Rectal smooth muscle tissue (tissue), 1 donor: ENCODE data around the gene SFXN3.

Source experiments
- H3K27ac ChIP-seq: one replicate; pipeline ENCODE4 v1.7.0; 2013; ENCODE audit warnings: low read depth, low read length, inconsistent platforms
- H3K27me3 ChIP-seq: one replicate; pipeline ENCODE4 v1.7.0; 2013; ENCODE audit warnings: low read length; ENCODE audit not compliant: control insufficient read depth, insufficient read depth
- H3K36me3 ChIP-seq: one replicate; pipeline ENCODE4 v1.7.0; 2013; ENCODE audit warnings: low read length; ENCODE audit not compliant: control insufficient read depth, insufficient read depth
- H3K4me1 ChIP-seq: one replicate; pipeline ENCODE4 v1.7.0; 2013; ENCODE audit warnings: low read length; ENCODE audit not compliant: control insufficient read depth, insufficient read depth
- H3K4me3 ChIP-seq: one replicate; pipeline ENCODE4 v1.7.0; 2013; ENCODE audit warnings: low read length
- H3K9ac ChIP-seq: one replicate; pipeline ENCODE4 v1.7.0; 2013; ENCODE audit warnings: low read length

Gene SFXN3

DNA sequence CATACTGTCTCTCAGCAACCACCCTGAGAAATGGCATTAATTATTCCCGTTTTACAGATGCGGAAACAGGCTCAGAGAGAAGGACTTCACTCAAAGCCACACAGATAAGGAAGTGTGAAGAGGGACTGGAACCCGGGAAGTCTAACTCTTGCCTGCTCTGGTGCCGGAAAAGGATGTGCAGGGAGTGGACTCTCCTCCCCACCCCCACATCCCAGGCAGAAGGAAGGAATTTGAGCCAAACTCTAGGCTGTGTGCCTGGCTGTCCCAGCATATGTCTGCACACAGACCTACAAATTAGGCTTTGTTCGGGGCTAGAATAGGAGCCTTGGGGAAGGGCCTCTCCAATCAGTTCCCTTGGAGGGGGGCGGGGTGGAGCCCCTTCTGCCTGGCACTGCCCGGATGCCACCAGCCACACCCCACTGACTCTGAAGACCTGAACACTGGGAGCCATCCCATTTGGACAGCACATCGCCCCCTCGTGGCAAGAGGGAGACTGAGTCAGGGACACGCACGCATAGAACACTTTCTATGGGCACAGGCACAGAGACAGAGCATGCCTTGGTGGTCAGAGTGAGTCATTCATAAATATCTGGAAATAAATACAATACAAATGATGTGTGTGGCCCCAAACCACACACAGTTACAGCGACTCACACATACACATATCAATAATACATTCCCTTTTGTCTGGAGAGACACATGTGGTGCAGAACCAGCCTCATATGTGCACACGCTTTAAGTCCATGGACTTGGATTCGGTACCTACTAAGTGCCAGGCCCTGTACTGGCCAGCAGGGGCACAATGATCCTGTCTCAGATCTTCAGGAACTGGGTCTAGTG, 18.3 kb upstream of the SFXN3 start:
- no peak overlapping the region for H3K9ac ChIP-seq

DNA sequence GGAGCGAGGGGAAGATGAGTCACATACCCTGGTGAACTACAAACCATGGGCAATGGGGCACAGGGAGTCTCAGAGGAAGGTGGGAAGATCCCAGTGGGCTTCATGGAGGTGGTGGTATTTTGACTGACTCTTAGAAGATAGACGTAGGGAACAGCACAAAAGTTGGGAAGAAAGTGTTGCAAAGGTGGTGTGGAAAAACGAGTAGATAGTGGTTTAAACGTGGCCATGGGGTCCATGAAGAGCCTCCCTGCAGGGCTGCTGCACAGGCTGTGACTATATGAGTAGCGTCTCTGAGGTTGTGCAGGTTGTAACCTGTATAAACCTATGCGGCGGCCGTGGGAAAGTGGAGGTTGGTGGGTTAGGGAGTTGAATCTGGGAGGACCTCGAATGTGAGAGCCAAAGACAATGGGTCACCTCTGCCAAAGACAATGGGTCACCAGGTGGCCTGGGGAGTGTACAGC, 17.6 kb upstream of the SFXN3 start:
- Histone ChIP-seq H3K27me3 (peaks cover 5% of the 10 kb centered on the region), H3K27ac (peak overlapping the region; percentile 29), H3K4me1 (peaks cover 11% of the 10 kb centered on the region), H3K9ac (no peak overlapping the region), H3K4me3 (no peak overlapping the region), H3K36me3 (no peaks in the 10 kb centered on the region)

More for the DNA sequence above, 18.3 kb upstream of the SFXN3 start:
- Histone ChIP-seq H3K27me3 (peaks cover 5% of the 10 kb centered on the region), H3K27ac (peak overlapping the region; percentile 36), H3K4me3 (no peak overlapping the region), H3K36me3 (no peaks in the 10 kb centered on the region), H3K4me1 (peaks cover 15% of the 10 kb centered on the region)

DNA sequence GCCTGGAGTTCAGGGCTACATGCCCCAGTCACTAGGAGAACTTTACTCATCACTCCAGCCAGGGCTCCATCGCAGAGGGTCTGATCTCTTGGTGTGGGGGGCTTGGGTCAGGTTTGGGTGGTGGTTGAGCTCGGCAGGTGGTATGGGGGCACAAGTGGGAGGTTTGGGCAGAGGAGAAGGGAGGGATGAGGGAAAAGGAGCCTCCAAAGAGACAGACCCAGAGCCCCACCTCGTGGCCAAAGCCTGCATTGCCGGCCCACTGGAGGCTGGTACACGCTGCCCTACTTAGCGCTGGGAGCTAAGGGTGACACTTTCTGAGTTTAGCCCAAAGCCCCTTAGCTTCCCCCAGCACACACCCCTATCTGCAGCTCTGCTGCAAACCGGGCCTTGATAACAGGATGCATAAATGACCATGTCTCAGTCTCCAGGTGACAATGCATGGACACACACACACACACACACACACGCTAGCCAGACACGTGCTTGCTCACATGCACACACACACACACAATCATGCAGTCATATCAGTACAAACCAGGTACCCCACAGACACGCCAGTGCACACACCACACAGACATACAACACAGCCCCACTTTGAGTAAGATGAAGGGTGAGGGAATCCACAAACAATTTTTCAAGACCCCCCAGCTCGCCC, 16.7 kb upstream of the SFXN3 start:
- Histone ChIP-seq H3K4me1 (peaks cover 11% of the 10 kb centered on the region), H3K9ac (no peak overlapping the region), H3K27me3 (peaks cover 5% of the 10 kb centered on the region)

DNA sequence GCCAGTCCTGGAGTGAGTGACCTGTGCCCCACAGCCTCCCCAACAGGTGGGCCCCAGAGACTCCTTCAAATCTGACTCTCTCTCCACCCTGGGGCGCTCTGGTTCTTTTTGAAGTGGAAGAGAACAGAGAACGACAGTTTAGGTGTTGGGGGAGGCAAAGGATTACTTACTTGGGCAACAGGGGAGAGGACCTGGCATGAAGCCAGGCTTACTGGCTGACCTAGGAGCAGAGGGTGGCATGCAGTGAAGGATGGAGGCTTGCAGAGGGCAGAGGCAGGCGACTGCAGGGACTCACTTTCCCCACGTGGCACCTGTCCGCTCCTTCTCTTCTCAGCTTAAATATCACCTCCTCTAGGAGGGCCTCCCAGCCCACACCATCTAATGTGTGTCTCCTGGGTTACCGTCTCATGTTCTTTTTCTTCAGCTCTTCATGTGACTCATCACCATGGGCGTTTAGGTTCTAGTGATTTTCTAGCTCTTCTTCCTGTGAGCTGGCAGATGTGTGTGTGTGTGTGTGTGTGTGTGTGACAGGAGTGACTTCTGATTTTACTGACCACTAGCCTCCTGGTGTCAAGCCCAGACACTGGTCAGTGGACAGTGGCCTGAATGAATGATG, 16.0 kb upstream of the SFXN3 start:
- Histone ChIP-seq H3K27ac (no peak overlapping the region), H3K4me3 (no peak overlapping the region), H3K9ac (no peak overlapping the region), H3K27me3 (peaks cover 5% of the 10 kb centered on the region), H3K4me1 (peaks cover 11% of the 10 kb centered on the region), H3K36me3 (no peaks in the 10 kb centered on the region)

More for the DNA sequence above, 16.7 kb upstream of the SFXN3 start:
- Histone ChIP-seq H3K27ac (no peak overlapping the region), H3K36me3 (no peaks in the 10 kb centered on the region), H3K4me3 (no peak overlapping the region)

DNA sequence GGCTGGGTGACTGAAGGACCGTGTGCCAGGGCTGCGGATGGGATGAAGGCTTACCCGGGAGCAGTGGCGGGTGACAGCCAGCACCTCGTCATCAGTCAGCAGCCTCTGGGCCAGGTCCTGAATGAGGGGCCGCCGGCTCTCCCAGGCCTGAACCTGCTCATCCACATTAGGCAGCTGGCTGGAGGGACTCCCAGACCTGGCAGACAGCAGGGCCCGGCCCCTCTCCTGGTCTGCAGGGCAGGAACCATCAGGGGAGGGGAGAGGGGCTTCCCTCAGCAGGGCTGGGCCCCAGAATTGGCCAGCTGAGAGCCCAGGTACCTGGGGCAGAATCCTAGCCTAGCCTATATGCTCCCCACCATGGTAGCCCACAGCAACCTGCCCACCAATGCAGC, 15.5 kb upstream of the SFXN3 start:
- no peaks in the 10 kb centered on the region for H3K36me3 ChIP-seq
- peaks cover 5% of the 10 kb centered on the region for H3K27me3 ChIP-seq
- H3K27ac ChIP-seq = no peak overlapping the region
- no peak overlapping the region for H3K4me3 ChIP-seq
- no peak overlapping the region for H3K9ac ChIP-seq
- peaks cover 11% of the 10 kb centered on the region for H3K4me1 ChIP-seq

DNA sequence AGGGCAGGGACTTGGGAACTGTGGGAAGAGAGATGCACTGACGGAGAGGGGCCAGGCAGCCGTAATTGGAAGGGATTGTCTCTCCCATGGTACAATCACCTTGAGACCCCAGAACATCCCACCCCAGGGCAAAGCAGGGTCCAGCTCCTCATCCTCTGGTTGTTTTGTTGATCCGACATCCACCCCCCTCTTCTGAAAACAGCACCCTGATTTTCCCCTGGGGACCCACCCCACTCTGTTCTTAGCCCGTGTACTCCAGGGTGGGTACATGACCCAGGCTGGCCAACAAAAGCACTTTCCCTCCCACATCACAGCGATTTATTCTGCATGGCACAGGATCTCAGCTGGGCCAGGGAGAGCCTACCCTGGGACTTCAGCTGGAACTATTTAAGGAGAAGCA, 14.2 kb upstream of the SFXN3 start:
- H3K36me3 ChIP-seq = no peaks in the 10 kb centered on the region
- H3K27me3 ChIP-seq = peaks cover 5% of the 10 kb centered on the region
- no peak overlapping the region for H3K9ac ChIP-seq
- no peak overlapping the region for H3K27ac ChIP-seq
- H3K4me3 ChIP-seq = no peak overlapping the region
- H3K4me1 ChIP-seq = peaks cover 11% of the 10 kb centered on the region

DNA sequence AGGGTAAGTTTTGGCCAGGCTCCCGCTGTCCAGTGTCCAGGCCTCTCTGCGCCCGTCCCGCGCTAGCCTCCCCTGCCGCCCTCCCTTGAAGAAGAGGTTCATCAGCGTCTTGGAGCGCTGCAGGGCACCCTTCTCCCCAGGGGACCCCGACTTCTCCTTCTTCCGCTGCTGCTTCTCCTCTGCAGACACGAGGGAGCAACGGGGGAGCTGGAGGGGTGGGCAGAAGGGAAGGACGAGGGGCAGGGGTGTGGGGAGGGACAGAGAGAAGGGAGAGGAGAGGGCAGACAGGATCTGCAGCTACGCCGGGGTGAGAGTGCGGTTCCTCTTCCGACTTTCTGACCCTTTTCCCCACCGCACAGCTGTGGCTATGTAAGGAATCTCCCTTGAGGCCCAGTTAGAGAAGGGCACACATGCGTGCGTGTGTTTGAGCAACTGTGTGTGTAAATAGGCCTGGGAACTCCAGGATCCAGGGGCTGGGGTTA, 12.9 kb upstream of the SFXN3 start:
- Histone ChIP-seq H3K4me1 (peaks cover 5% of the 10 kb centered on the region), H3K27ac (no peak overlapping the region), H3K27me3 (peaks cover 5% of the 10 kb centered on the region), H3K36me3 (no peaks in the 10 kb centered on the region), H3K9ac (no peak overlapping the region), H3K4me3 (no peak overlapping the region)

DNA sequence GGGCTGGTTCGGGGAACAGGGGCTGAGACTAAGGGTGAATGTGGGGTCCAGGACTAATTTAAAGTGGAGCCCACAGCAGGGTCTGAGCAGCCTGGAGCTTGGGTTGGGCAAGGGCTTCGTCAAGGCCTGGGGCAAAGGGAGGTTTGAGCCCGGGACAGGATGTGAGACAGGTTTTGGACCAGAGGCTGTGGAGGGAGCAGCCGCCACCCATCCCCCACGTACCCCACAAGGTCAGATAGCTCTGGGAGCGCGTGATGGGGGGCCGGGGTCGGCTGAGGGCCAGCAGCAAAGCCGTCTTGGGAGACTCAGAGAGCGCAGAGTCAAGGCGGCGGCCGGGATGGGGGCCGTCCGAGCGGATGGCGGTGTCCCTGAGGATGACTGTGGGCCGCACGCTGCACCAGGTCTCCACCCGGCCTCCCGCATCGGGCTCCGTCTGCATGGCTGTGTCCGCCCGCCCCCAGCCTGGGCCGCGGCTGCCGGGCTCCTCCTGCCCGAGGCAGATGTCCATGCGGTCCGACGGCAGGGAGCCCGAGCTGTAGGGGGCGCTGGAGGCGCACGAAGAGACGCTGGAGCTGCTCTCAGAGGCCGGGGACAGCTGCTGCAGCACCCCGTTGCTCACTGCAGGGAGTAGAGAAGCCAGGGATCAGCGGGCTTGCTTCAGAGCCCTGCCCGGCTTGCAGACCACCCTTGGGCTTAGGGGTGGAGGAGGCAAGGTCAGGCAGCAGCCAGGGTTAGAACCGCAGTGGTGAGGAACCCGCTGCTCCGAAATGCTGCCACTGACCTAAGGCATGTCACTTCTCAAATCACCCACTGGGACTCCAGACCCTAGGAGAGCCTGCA, 12.2 kb upstream of the SFXN3 start:
- H3K9ac ChIP-seq = no peak overlapping the region
- H3K4me1 ChIP-seq = peaks cover 3% of the 10 kb centered on the region
- no peaks in the 10 kb centered on the region for H3K36me3 ChIP-seq
- H3K27me3 ChIP-seq = peaks cover 5% of the 10 kb centered on the region
- H3K27ac ChIP-seq = no peak overlapping the region
- H3K4me3 ChIP-seq = no peak overlapping the region

DNA sequence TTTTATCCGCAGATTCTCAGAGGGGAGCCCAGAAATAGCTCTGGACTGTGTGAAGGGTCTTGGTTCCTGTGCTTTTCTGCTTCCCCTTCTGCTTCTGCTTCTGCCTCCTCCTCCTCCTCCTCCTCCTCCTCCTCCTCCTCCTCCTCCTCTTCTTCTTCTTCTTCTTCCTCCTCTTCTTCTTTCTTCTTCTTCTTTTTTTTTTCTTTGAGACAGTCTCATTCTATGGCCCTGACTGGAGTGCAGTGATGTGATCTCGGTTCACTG, 11.7 kb upstream of the SFXN3 start:
- Histone ChIP-seq H3K4me1 (no peaks in the 10 kb centered on the region), H3K4me3 (no peak overlapping the region), H3K27ac (no peak overlapping the region), H3K9ac (no peak overlapping the region), H3K36me3 (no peaks in the 10 kb centered on the region), H3K27me3 (peaks cover 5% of the 10 kb centered on the region)

DNA sequence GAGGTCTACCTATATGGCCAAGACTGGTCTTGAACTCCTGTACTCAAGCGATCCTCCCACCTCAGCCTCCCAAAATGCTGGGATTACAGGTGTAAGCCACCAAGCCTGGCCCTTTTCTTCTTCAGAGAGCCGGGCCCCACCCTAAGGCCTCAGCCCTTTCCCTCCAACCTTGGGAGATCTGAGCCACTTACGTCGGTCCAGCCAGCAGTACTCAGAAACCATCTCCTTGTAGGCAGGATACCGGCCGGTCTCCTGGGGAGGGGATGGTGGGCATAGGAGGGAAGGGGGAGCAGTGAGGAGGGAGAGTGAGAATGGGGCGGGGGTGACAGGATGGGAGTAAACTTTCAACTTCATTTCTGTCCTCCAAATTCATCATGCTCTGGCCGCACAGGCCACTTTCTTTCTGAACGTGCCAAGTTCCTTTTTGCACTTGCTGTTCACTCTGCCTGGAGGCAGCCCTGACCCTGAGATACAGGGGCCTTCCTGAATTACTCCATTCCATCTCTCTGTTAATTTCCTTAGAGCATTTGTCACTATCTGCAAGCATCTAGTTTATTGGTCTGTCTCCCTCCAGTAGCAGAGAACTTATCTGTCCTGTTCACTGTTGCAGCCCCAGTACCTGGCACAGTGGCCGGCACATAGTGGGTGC, 10.5 kb upstream of the SFXN3 start:
- Histone ChIP-seq H3K27me3 (peaks cover 5% of the 10 kb centered on the region), H3K9ac (no peak overlapping the region), H3K4me1 (no peaks in the 10 kb centered on the region), H3K27ac (no peak overlapping the region), H3K4me3 (no peak overlapping the region), H3K36me3 (no peaks in the 10 kb centered on the region)

DNA sequence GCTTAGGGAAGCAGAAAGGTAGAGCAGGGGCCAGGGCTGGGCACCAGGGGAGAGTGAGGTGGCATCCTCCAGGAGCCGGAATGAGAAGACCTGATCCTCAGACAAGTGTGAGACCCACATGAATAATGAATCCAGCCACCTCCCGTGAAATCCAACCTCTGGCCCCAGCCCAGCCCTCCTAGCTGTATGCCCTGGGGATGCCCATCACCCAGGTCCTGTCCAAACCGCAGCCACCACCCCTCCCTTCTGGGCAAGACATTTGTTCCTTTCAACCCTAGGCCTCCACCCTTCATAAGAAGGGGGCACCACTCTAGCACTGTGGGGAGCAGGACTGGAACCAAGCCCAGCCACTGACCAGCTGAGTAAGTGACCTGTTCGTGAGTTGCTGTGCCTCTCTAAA, 9.8 kb upstream of the SFXN3 start:
- H3K27ac ChIP-seq = no peak overlapping the region
- H3K9ac ChIP-seq = no peak overlapping the region
- no peaks in the 10 kb centered on the region for H3K36me3 ChIP-seq
- peaks cover 5% of the 10 kb centered on the region for H3K27me3 ChIP-seq
- no peaks in the 10 kb centered on the region for H3K4me1 ChIP-seq
- no peak overlapping the region for H3K4me3 ChIP-seq
